Progenitor cell of endocrine pancreas (in vitro differentiated cells): Measurements from ENCODE around the gene COL4A6. TPM values are rescaled to one million over a fixed set of nuclear protein-coding genes. Genes with fewer than 3 reads are reported as not detected.
"Not testable (repeated sequence)": the region's sequence is repeated elsewhere in the genome, so short reads cannot be mapped to it uniquely, and the experiment has no call there.

Experiments used
- DNase-seq: peaks from one replicate; pipeline ENCODE4 v3.0.0; 2021; ENCODE audit warnings: low spot score; ENCODE audit not compliant: unreplicated experiment
- H3K27ac Mint-ChIP-seq: 2 replicates; pipeline ENCODE4 v1.8.0; 2021; ENCODE audit warnings: mild to moderate bottlenecking, moderate library complexity, mixed read lengths
- H3K27me3 Mint-ChIP-seq: 2 replicates; pipeline ENCODE4 v1.8.0; 2021; ENCODE audit warnings: mixed read lengths
- H3K36me3 Mint-ChIP-seq: 2 replicates; pipeline ENCODE4 v1.8.0; 2022; ENCODE audit warnings: mixed read lengths; ENCODE audit not compliant: insufficient read depth
- H3K4me1 Mint-ChIP-seq: 2 replicates; pipeline ENCODE4 v1.8.0; 2021; ENCODE audit warnings: low read depth, mixed read lengths
- H3K4me3 Mint-ChIP-seq: 2 replicates; pipeline ENCODE4 v1.8.0; 2021; ENCODE audit warnings: low read depth, mild to moderate bottlenecking, moderate library complexity, mixed read lengths
- H3K9me3 Mint-ChIP-seq: 2 replicates; pipeline ENCODE4 v1.8.0; 2021; ENCODE audit warnings: low read depth, mixed read lengths
- CTCF ChIP-seq: fragments of 200-600 bp; sonication (generic); IDR thresholded peaks from one replicate; pipeline ENCODE4 v1.5.0; 2021; ENCODE audit warnings: antibody characterized with exemption, mild to moderate bottlenecking; ENCODE audit not compliant: unreplicated experiment
- long read RNA-seq: library from polyadenylated mRNA; unstranded; transcript quantifications from one replicate; pipeline ENCODE4 v2.0.0, GENCODE V29; 2020
- total RNA-seq: library from RNA; stranded (reverse); gene quantifications from 2 replicates; pipeline ENCODE4 v1.2.1, GENCODE V29; 2021

The COL4A6 gene
- 66.6 and 79.4 TPM in 2 replicates for total RNA-seq
- long read RNA-seq, transcript COL4A6-205 (6 exons, 865 nt), result minor isoform, 5 of 102 reads
- long read RNA-seq, transcript COL4A6-204 (4 exons, 1,889 nt), result major isoform, 7 of 102 reads
- long read RNA-seq, partial matches to known transcripts, result 69 of 102 reads
- long read RNA-seq, other reads (novel, unspliced or antisense), result 21 of 102 reads

- peak; percentile 35 for DNase-seq
- Mint-ChIP-seq H3K27me3 (no peaks in the 10 kb centered on the region), H3K4me3 (peak within 1 kb of the TSS; percentile 100), H3K9me3 (no peaks in the 10 kb centered on the region), H3K4me1 (peaks cover 49% of the 10 kb centered on the region), H3K27ac (peak within 1 kb of the TSS; percentile 97), H3K36me3 (peaks cover 2% of the 10 kb centered on the region)
- TF ChIP-seq CTCF, result no peak
Observed at GRCh38 chrX:108438110-108438623, at the start of gene COL4A6. TSS of gene COL4A6 (minus strand) at chrX:108438422. CDS start at chrX:108438196, 226 bp downstream.

- H3K36me3 Mint-ChIP-seq, result peaks cover 32% of the 10 kb centered on the region
Observed at GRCh38 chrX:108485960-108486359, 47.7 kb upstream of the COL4A6 start.

GRCh38 chrX:108484251-108484650, 46.0 kb upstream of the COL4A6 start:
- Mint-ChIP-seq H3K27me3 (no peaks in the 10 kb centered on the region), H3K9me3 (peaks cover 19% of the 10 kb centered on the region), H3K36me3 (peaks cover 44% of the 10 kb centered on the region), H3K27ac (no peak overlapping the region), H3K4me3 (no peak overlapping the region), H3K4me1 (peaks cover 3% of the 10 kb centered on the region)
- TF ChIP-seq CTCF, result no peak
- DNase-seq, result no peak

More at GRCh38 chrX:108485960-108486359, 47.7 kb upstream of the COL4A6 start:
- peak overlapping the region; percentile 29 for H3K27ac Mint-ChIP-seq
- DNase-seq, result no peak
- H3K27me3 Mint-ChIP-seq, result no peaks in the 10 kb centered on the region
- no peak overlapping the region for H3K4me3 Mint-ChIP-seq
- peaks cover 3% of the 10 kb centered on the region for H3K4me1 Mint-ChIP-seq
- H3K9me3 Mint-ChIP-seq, result peaks cover 16% of the 10 kb centered on the region
- TF ChIP-seq CTCF, result no peak

GRCh38 chrX:108481528-108481927, 43.3 kb upstream of the COL4A6 start:
- not testable (repeated sequence) for H3K27me3 Mint-ChIP-seq, H3K4me3 Mint-ChIP-seq, DNase-seq, H3K4me1 Mint-ChIP-seq
- peaks cover 28% of the 10 kb centered on the region for H3K9me3 Mint-ChIP-seq
- peaks cover 62% of the 10 kb centered on the region for H3K36me3 Mint-ChIP-seq
- peak overlapping the region; percentile 13 for H3K27ac Mint-ChIP-seq

- no peak for DNase-seq
- H3K27ac Mint-ChIP-seq, result no peak overlapping the region
- H3K9me3 Mint-ChIP-seq, result peaks cover 49% of the 10 kb centered on the region
- H3K36me3 Mint-ChIP-seq, result peaks cover 50% of the 10 kb centered on the region
- H3K4me3 Mint-ChIP-seq, result no peak overlapping the region
- H3K27me3 Mint-ChIP-seq, result no peaks in the 10 kb centered on the region
- no peaks in the 10 kb centered on the region for H3K4me1 Mint-ChIP-seq
- no peak for TF ChIP-seq CTCF
Observed at GRCh38 chrX:108473979-108474378, 35.8 kb upstream of the COL4A6 start.

GRCh38 chrX:108468486-108468885, 30.3 kb upstream of the COL4A6 start:
- H3K9me3 Mint-ChIP-seq, result peaks cover 26% of the 10 kb centered on the region

More at GRCh38 chrX:108468486-108468885, 30.3 kb upstream of the COL4A6 start:
- DNase-seq, result no peak
- no peak for TF ChIP-seq CTCF
- Mint-ChIP-seq H3K27ac (peak overlapping the region; percentile 33), H3K4me3 (no peak overlapping the region), H3K4me1 (no peaks in the 10 kb centered on the region), H3K36me3 (peaks cover 28% of the 10 kb centered on the region), H3K27me3 (no peaks in the 10 kb centered on the region)
